ENCODE results near the gene LYRM2.

LYRM2 gene, protein sequence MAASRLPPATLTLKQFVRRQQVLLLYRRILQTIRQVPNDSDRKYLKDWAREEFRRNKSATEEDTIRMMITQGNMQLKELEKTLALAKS

DNA sequence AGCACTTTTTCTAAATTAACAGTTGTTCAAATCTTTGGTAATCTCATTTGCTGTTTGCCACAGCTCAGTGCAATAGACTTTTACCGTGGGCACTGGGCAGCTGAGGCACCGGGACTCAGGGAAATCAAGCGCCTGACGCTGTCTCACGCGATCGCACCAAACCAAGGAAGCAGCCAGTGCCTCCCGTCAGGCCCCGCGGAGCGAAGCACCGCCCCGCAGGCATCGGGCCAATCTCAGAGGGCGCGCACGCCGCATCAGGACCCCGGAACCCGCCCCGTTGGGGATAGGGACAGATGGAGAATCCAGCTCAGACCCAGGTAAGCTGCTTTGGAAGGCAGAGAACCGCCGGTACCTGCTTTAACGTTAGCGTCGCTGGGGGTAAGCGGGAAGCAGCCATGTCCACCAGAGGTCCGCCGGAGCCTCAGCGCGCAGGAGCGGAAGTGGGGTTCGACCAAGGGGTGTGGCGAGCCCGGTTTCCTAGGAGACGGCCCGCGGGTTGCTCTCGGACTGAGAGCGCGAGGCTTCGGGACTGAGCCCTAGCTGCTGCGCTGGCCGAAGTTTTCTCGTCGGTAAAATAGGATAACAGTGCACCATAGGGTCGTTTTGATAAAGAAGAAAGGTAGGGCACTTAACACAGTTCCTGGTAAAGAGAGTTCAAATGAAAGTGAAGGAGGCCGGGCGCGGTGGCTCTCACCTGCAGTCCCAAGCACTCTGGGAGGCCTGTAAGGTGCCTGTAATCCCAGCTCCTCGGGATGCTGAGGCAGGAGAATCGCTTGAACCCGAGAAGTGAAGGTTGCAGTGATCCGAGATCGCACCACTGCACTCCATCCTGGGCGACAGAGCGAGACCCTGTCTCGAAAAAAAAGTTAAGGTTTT lies at the start of gene LYRM2:
Gene LYRM2, minus strand, starts transcription at position 428 of the 876 bp plus-strand sequence. Its CDS starts 31 bp downstream, at position 397.
- peak; percentile 95 to 96 (median 96) for DNase-seq

GRCh38 chr6:89688328-89688727 lies 49.8 kb upstream of the LYRM2 start:
- DNase-seq: no peak

DNA sequence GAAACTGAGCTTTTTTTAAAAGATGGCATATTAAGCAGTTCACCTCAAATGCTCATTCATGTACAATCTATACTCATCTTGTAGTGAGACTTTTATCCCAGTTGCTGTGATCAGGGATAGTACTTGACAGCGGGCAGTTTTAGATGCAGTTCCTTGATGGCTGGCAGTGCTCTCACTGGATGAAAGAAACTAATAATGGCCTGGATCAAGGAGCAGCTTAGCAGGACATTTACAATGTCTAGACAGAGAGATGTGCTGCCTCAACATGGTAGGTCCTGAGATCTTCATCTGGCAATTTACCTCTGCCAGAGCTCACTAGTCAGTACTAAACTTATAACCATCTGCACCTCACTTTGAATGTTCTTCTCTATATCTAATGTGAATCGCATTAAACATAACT lies 46.8 kb upstream of the LYRM2 start:
- DNase-seq: no peak

- no peak for DNase-seq
Measured at GRCh38 chr6:89682991-89683390, 44.4 kb upstream of the LYRM2 start.

DNA sequence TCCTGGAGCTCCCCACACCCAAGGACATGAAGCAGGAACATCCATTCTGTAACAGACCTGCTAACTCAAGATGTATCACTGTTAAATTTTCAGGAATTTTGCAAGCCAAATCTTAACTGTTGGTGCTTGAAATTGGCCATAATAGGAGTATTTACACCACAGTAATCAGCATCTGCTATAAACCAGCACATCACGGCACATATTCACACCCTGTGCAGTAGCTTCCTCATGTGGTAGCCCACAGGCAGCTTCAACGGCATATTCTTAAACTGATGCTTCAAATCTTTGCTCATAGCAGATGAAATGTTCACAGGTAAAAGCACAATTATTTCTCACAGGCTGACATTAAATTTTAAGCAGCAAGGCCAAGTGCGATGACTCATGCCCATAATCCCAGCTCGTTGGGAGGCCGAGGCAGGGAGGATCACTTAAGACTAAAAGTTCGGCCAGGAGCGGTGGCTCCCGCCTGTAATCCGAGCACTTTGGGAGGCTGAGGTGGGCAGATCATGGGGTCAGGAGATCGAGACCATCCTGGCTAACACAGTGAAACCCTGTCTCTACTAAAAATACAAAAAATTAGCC lies 43.5 kb upstream of the LYRM2 start:
- no peak for DNase-seq

- no peak for DNase-seq
Measured at GRCh38 chr6:89680551-89680950, 42.0 kb upstream of the LYRM2 start.

DNA sequence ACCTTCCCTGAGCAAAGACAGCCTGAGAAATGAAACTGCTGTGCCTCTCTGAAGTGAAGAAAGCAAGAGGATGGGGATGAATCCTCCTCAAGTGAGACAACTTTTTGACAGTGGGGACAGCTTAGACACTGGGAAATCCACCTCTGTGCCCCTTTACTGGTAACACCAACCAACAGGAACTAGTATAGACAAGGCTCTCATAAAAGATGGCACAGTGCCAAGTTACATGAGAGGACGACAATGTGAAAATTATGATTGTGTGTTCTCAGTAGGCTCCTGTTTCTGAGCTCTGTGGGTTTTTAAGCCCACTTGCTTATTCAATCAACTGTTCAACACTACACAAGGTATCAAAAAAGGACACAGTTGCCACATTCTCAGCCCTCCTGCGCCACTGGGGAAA lies 41.6 kb upstream of the LYRM2 start:
- no peak for DNase-seq

DNA sequence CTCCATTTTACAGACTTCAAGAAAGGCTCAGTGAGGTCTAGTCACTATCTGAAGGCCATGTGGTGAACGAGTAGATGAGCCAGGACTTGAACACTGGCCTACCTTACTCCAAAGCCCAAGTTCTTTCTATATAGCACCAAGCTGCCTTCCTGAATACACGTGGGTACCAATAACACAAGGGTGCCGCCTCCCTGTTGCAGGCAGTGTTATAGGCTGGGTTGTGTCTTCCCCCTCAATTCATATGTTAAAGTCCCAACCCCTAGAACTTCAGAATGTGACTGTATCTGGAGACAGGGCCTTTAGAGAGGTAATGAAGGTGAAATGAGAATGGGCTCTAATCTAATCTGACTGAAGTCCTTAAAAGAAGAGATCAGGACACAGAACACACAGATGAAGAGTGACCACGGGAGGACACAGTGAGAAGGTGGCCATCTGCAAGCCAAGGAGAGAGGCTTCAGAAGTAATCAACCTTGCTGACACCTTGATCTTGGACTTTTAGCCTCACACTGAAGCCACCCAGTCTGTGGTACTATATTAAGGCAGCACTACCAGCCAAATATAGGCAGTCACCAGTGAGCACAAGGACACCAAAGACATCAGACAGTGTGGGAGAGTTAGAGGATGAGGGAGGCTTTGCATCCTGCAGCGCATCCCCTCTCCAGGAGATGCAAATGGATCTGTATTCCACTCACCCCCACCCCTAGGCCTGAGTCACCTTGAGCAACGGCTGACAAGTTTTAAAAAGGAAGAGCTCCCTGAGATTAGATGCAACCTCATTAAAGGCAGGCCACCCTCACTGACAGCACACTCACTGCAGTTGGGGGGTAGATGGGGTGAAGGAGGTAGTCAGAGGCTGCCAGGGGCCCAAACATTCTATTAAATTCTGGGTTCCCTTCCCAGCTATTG lies 40.9 kb upstream of the LYRM2 start:
- DNase-seq: no peak

GRCh38 chr6:89678531-89678930 lies 40.0 kb upstream of the LYRM2 start:
- DNase-seq: no peak

DNA sequence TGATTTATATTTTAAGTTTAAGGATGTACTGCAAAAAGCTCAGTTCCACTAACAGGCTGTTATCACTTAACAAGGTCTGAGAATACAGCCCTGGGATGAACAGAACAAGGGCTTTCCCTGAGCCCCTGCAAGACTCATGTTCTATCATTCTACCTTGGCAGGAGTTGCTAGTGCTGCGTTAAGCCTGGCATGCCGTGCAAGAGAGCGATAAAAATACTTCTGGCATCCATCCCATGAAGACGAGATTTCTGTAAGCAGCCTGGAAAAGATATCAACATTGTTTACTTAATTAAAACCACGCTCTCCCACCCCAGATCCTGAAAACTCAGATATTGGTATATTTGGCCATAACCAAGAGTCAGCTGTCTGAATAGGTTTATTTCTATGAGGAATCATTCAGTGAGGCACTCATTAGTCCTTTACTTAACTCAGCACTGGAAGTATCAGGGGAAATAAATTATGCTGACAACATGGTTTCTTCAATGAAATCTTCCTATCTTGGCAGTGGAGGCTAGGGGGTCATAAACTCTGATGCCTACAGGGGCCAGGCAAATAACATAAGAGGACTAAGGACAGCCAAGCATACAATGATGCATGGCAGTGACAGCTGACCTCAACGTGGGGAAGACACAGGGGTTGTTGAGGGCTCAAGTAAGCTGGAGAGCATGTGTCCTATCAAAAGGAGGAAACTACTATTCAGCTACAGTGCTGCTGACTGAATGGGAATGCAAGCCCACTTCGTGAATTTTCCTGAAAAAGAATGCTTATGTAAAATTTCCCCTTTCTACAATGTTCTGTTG lies 37.6 kb upstream of the LYRM2 start:
- no peak for DNase-seq

- DNase-seq: no peak
Measured at GRCh38 chr6:89670935-89671565, 32.5 kb upstream of the LYRM2 start.

DNA sequence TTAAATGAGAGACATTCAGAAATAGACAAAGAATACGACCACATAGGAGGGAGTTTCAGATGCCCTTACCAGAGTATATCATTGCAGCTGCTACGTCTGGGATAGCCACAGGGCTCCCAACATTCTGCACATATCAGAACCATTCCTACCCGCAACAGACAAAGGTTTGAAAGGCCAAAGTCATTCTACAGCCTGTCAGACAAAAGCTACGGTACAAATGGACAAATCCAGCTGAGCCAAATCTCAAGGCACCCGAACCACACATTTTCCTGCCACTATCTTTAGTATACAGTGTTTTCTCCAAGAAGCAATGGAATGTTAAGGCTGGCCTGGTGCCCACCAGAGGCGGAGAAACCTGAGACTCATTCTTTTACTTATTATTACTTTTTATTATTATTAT lies 30.5 kb upstream of the LYRM2 start:
- no peak for DNase-seq

- DNase-seq: no peak
Measured at GRCh38 chr6:89667872-89668556, 29.5 kb upstream of the LYRM2 start.

DNA sequence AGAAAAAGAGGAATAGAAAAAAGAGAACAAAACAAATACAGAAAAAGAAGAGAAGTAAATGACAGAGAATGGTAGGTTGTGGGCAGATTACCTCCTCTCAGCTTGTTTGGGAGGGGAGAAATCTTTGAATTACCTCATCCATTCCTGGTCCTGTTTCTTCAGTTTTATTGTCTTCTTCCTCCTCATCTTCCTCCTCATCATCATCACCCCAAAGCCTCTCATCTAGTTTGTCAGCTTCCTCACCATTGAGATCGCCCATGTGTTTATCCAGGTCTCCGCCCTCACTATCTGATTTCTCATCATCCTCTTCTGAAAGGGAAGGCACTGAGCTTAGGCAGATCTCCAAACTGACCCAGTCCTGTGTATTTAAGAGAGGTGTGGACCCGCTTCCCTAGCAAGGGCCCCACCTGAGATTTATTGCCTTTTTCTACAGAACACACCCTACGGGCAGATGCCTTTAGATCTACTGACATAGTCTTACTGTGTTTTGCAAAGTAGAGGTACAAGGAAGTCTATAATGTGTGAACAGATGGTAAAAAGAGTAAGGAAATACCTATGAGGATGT lies 24.2 kb upstream of the LYRM2 start:
- no peak for DNase-seq

DNA sequence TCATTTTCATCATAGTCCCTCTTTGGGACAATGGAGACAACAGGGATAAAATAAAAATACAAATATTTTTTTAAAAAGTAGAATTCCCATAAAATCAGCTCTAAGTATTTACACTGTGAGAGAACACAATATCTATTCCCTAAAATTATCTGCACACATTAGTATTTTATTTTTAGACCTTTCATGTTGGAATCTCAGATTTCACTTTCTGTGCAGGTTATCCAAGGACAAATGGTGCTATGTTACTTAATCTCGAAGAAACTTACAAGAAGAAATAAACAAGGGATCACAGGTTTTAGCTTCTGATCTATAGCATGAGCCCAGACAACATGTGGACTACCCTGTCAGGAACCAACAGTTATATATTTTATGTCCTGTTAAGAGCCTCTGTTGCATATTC lies 23.0 kb upstream of the LYRM2 start:
- DNase-seq: no peak

DNA sequence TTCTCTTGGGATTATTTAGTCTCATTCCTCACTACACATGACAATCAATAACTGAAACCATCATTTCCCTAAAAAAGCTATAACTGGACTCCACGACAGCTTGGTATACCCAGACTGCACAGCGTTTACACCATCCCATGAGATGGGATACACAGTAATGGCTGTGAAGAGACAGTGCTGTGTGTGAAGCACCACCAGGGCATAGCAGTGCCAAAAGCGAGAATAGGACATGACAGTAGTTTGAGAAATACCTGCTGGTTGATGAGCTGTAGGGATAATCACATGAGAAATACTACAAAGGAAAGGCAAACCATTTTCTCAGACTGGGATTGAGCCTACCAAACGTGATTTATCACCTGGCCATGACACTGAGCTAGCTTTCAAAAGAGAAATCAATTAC lies 22.4 kb upstream of the LYRM2 start:
- no peak for DNase-seq

DNA sequence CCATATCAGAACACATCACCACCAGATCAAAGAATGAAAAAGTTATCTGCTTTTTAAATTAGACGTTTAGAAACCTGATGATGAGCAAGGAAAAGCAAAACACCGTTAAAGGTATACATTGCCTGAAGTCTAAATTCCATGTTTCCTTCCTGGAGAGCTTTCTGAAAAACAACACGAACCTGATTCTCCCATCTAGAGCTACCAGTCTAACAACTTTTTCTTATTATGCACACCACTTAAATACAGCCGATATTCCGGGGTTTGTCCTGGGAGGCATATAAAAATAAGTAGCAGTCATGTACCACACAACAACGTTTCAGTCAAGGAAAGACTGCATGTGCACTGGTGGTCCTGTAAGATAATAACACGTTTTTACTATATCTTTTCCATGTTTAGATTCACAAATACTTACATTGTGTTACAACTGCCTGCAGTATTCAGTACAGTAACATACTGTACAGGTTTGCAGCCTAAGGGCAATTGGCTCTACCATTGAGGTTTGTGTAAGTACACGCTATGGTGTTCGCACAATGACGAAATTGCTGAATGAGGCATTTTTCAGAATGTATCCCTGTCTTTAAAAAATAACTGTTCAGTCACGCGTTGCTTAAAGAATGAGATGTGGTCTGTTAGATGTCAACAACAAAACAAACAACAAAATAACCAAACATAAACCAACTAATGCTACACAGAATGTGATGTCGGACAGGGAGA lies 19.1 kb upstream of the LYRM2 start:
- DNase-seq: no peak

- no peak for DNase-seq
Measured at GRCh38 chr6:89655122-89655521, 16.6 kb upstream of the LYRM2 start.

DNA sequence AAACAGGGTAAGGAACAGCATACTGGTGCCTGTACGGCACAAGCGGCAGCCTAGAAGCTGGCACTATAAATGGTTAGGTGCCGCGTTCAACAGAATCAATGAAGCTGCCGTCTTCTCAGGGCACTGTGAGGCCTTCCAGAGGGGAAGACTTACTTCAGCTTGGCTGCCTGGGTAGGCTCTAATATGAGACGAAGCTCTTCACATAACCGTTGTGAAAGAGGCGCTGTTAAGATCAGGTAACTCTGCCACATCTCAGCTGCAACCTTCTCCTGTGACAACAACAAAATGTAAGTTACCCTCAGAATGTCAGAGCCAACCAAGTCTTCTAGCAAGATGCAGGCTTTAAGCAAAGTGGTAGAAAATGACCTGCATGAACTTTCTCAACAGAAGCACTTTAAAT lies 12.0 kb upstream of the LYRM2 start:
- no peak for DNase-seq

DNA sequence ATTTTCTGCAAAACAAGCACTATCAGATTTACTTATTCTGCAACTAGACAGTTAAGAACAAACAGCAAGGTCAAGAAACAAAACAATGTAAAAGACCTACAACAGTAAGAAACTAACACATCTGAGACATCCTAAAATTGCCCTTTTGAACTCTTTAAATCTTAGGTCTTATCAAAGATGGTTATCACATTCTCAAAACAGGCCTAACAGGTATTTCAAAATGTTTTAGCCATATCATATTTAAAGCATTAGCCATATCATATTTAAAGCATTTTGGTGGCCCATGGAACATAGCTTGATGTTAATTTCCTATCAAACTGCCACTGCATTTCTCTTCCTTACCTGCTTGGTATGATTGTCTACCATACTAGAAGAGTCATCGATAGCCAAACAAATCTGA lies 11.1 kb upstream of the LYRM2 start:
- no peak for DNase-seq

All from suppressor macrophage treated with lipopolysaccharide for 1 hour (primary cell).